ENCODE data around the gene MRPL52. TPM values are rescaled to one million over a fixed set of nuclear protein-coding genes. Genes with fewer than 3 reads are reported as not detected.
A peak's percentile ranks its signal among the peaks of the same experiment; 100 is the strongest.

Gene MRPL52
- total and polyA plus RNA-seq, 2 donors (not counting 3 experiments of a cell fraction or from before 2014, with no cell fraction given), result 81.1 to 174 TPM

DNA sequence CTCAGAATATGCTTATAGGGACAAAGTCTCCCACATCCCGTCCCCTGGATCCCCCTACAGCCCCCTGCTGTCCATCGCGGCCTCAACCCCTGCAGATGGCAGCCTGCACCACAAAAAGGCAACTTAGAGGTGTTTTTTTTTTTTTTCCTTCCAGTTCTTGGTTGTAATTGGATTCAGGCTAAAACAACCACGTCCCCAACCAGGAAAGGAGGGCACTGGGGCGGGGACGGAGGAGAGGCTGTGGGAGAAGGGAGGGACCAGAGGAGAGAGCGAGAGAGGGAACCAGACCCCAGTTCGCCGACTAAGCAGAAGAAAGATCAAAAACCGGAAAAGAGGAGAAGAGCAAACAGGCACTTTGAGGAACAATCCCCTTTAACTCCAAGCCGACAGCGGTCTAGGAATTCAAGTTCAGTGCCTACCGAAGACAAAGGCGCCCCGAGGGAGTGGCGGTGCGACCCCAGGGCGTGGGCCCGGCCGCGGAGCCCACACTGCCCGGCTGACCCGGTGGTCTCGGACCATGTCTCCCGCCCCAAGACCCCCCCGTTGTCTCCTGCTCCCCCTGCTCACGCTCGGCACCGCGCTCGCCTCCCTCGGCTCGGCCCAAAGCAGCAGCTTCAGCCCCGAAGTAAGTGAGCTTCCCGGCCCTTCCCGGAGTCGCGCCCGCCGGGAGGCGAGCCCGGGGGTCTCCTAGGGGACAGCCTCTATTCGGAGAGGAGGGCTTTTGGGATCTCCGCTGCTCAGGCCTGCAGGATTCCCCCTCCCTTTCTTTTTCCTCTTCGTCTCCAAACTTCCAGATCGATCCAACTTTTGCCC is 6.8 kb downstream of the MRPL52 start, which contains the start of gene MMP14:
TSS of gene MMP14 (plus strand) at position 285 of the 813 bp plus-strand sequence. CDS start at position 518, 233 bp downstream.
- H3K9me3 ChIP-seq (replicated peaks; ENCODE audit: control insufficient read depth, insufficient read depth, low read length), result no peaks in the 10 kb centered on the region
- dilution Hi-C loops (cut with MboI; ENCODE audit: extremely low pct_ligation_motif_present, low sequenced_read_pairs), result no loop called here
- TSS peak; percentile 73 for BruUV-seq (replicated peaks)
- peak within 1 kb of the TSS; percentile 79 for H3K4me2 ChIP-seq (ENCODE audit: insufficient read depth, low read length)
- no peaks in the 10 kb centered on the region for H4K20me1 ChIP-seq (replicated peaks; ENCODE audit: control insufficient read depth, extremely low read depth, insufficient read depth, low read length)
- peaks cover 3 to 16% of the 10 kb centered on the region in 2 experiments for H3K36me3 ChIP-seq (ENCODE audit: control insufficient read depth in 2 of 2, extremely low read depth in 1 of 2, insufficient read depth in 2 of 2, low read length in 2 of 2)
- peak; percentile 95 for TF ChIP-seq POLR2A (IDR thresholded peaks at IDR 0.05; ENCODE audit: low read depth, low read length)
- TF ChIP-seq POLR2AphosphoS5 (IDR thresholded peaks at IDR 0.05; ENCODE audit: insufficient read depth, low read depth, low read length), result peak; percentile 87
- TF ChIP-seq, protein P1, sequence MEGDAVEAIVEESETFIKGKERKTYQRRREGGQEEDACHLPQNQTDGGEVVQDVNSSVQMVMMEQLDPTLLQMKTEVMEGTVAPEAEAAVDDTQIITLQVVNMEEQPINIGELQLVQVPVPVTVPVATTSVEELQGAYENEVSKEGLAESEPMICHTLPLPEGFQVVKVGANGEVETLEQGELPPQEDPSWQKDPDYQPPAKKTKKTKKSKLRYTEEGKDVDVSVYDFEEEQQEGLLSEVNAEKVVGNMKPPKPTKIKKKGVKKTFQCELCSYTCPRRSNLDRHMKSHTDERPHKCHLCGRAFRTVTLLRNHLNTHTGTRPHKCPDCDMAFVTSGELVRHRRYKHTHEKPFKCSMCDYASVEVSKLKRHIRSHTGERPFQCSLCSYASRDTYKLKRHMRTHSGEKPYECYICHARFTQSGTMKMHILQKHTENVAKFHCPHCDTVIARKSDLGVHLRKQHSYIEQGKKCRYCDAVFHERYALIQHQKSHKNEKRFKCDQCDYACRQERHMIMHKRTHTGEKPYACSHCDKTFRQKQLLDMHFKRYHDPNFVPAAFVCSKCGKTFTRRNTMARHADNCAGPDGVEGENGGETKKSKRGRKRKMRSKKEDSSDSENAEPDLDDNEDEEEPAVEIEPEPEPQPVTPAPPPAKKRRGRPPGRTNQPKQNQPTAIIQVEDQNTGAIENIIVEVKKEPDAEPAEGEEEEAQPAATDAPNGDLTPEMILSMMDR (IDR thresholded peaks at IDR 0.05; ENCODE audit: extremely low read depth in 1 of 2, insufficient read depth in 1 of 2, low read depth in 1 of 2, low read length in 2 of 2), result peak; percentile 26 to 54
- TF ChIP-seq FOS (IDR thresholded peaks at IDR 0.05; ENCODE audit: borderline replicate concordance, insufficient read depth, low read length), result no peak
- no peak for TF ChIP-seq JUN (IDR thresholded peaks at IDR 0.05; ENCODE audit: borderline replicate concordance, insufficient read depth, insufficient read length, low read depth)
- peaks cover 32% of the 10 kb centered on the region for H3K4me1 ChIP-seq (ENCODE audit: control insufficient read depth, extremely low read depth, insufficient read depth, low read length)
- no peak within 1 kb of the TSS for H2AFZ ChIP-seq (ENCODE audit: low read depth, low read length)
- ChIA-PET POLR2A (interaction anchor here (1.1 to 2.0 kb wide), 2 partner anchors 13 to 15 kb away, joined by 7 to 9 read pairs; no protein-coding TSS in a partner anchor), CTCF (interaction anchor here (1.0 to 12.5 kb wide), 17 partner anchors 13 to 279 kb away, joined by 3 to 214 read pairs (median 5); partner anchors contain the start of gene LRP10)
- DNase-seq (ENCODE audit: low read depth, low spot score) (peak; percentile 92), FAIRE-seq (peak; percentile 90)
- H3K79me2 ChIP-seq (ENCODE audit: control insufficient read depth, insufficient read depth, low read length), result peaks cover 56% of the 10 kb centered on the region
- peak within 1 kb of the TSS; percentile 75 to 94 (median 86) for H3K4me3 ChIP-seq (replicated peaks in 1 of 3; ENCODE audit: insufficient read depth in 1 of 3, low read depth in 1 of 3, low read length in 3 of 3)
- peak within 1 kb of the TSS; percentile 84 for H3K27ac ChIP-seq (ENCODE audit: insufficient read depth, low read depth, low read length)
- intact Hi-C loops (cut with micrococcal nuclease), result loop anchor here (1.0 to 5.0 kb wide), 6 partner anchors 13 to 279 kb away; no protein-coding TSS in a partner anchor
- H3K9ac ChIP-seq (replicated peaks; ENCODE audit: extremely low read depth, insufficient read depth, low read length), result peak within 1 kb of the TSS; percentile 97
- H3K27me3 ChIP-seq (ENCODE audit: control insufficient read depth in 2 of 2, insufficient read depth in 2 of 2, low read length in 2 of 2), result no peaks in the 10 kb centered on the region
- H3K9me1 ChIP-seq (replicated peaks; ENCODE audit: control insufficient read depth, extremely low read depth, insufficient read depth, low read length), result no peaks in the 10 kb centered on the region
